Tibial nerve (tissue), 4 donors: Measurements from ENCODE around the gene ROS1.

Source experiments
- CTCF ChIP-seq, 5 experiments: fragments of 200-600 bp in 3 of 5; fragments of 450-650 bp in 2 of 5; sonication (generic) in 3 of 5; IDR thresholded peaks; one replicate each; pipeline ENCODE4 v1.5.1; 2016 to 2019; ENCODE audit warnings: antibody characterized with exemption in 5 of 5, mild to moderate bottlenecking in 3 of 5, moderate library complexity in 2 of 5
- EP300 ChIP-seq, 2 donors: sonication (generic); formaldehyde crosslinking; IDR thresholded peaks; one replicate each; pipeline ENCODE4 v1.6.1; 2017; ENCODE audit warnings: antibody characterized with exemption in 2 of 2, mild to moderate bottlenecking in 1 of 2
- POLR2A ChIP-seq, 2 donors: fragments of 450-650 bp; IDR thresholded peaks; one replicate each; pipeline ENCODE4 v1.6.1; 2017; ENCODE audit warnings: antibody characterized with exemption in 2 of 2, mild to moderate bottlenecking in 2 of 2, moderate library complexity in 2 of 2

GRCh38 chr6:117425431-117426153 is at the start of gene ROS1:
- TF ChIP-seq EP300 (IDR thresholded peaks at IDR 0.05) (no peak), CTCF (IDR thresholded peaks at IDR 0.05) (no peak), POLR2A (IDR thresholded peaks at IDR 0.05) (no peak)
